Cardiac muscle cell (in vitro differentiated cells and primary cell): Measurements from ENCODE around the gene LIN28B. TPM values are rescaled to one million over a fixed set of nuclear protein-coding genes. Genes with fewer than 3 reads are reported as not detected.
A peak's percentile ranks its signal among the peaks of the same experiment; 100 is the strongest.

Experiments
- DNase-seq, 2 donors: peaks; one replicate each; pipeline versions ENCODE4 v3.0.0 to v3.0.0-alpha.2; 2010 to 2017; ENCODE audit warnings: low read depth in 1 of 2, low spot score in 1 of 2
- H3K27ac ChIP-seq: fragments of 200-600 bp; sonication (generic); 2 replicates; pipeline ENCODE4 v1.5.1; 2016
- H3K27me3 ChIP-seq: fragments of 200-600 bp; sonication (generic); 2 replicates; pipeline ENCODE4 v1.6.0; 2016; ENCODE audit warnings: control low read depth
- H3K36me3 ChIP-seq: fragments of 200-600 bp; sonication (generic); 2 replicates; pipeline ENCODE4 v1.5.1; 2016; ENCODE audit warnings: control low read depth
- H3K4me1 ChIP-seq: fragments of 200-600 bp; sonication (generic); 2 replicates; pipeline ENCODE4 v1.8.1; 2017; ENCODE audit warnings: low read depth, mild to moderate bottlenecking, mixed run types
- H3K4me3 ChIP-seq: fragments of 200-600 bp; sonication (generic); 2 replicates; pipeline ENCODE4 v1.5.1; 2016; ENCODE audit warnings: mild to moderate bottlenecking
- H3K9me3 ChIP-seq: fragments of 200-600 bp; sonication (generic); 2 replicates; pipeline ENCODE4 v1.5.1; 2017; ENCODE audit warnings: low read depth, mild to moderate bottlenecking, control low read depth
- polyA plus RNA-seq: library from polyadenylated mRNA; unstranded; fragments of >200 nt; fragmentation: Nextera tagmentation; extraction: Ambion mirVana; gene quantifications from 2 replicates; pipeline ENCODE4 v1.2.1, GENCODE V29; 2016
- total RNA-seq: library from RNA; depleted of rRNA; stranded (reverse); fragments of >200 nt; gene quantifications from 2 replicates; pipeline ENCODE4 v1.2.3, GENCODE V29; 2016
- TF ChIP-seq, protein P1 (sequence below): IDR thresholded peaks from 2 replicates; pipeline ENCODE4 v1.5.1; 2012; ENCODE audit warnings: low read depth, mild to moderate bottlenecking, low read length

Gene LIN28B
- total and polyA plus RNA-seq, 2 experiments from 2014 or later, result 6.8 to 18.6 TPM

DNA sequence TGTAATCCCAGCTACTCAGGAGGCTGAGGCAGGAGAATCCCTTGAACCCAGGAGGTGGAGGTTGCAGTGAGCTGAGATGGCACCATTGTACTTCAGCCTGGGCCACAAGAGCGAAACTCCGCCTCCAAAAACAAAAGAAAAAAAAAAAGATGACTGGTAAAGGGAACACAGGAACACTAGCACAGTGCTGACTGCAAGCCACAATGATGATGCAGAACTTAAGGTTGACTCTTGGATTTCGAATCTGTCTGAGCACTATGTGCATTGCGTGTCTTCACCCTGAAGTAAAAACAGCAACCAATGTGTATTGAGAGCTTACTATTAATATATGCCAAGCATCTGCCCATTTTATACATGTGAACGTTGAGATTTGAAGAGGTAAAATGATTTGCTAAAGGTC lies 27.6 kb upstream of the LIN28B start:
- no peaks in the 10 kb centered on the region for H3K9me3 ChIP-seq
- no peak overlapping the region for H3K27ac ChIP-seq
- no peaks in the 10 kb centered on the region for H3K27me3 ChIP-seq
- H3K4me1 ChIP-seq, result peaks cover 17% of the 10 kb centered on the region
- TF ChIP-seq, protein P1, sequence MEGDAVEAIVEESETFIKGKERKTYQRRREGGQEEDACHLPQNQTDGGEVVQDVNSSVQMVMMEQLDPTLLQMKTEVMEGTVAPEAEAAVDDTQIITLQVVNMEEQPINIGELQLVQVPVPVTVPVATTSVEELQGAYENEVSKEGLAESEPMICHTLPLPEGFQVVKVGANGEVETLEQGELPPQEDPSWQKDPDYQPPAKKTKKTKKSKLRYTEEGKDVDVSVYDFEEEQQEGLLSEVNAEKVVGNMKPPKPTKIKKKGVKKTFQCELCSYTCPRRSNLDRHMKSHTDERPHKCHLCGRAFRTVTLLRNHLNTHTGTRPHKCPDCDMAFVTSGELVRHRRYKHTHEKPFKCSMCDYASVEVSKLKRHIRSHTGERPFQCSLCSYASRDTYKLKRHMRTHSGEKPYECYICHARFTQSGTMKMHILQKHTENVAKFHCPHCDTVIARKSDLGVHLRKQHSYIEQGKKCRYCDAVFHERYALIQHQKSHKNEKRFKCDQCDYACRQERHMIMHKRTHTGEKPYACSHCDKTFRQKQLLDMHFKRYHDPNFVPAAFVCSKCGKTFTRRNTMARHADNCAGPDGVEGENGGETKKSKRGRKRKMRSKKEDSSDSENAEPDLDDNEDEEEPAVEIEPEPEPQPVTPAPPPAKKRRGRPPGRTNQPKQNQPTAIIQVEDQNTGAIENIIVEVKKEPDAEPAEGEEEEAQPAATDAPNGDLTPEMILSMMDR, result no peak
- no peak overlapping the region for H3K4me3 ChIP-seq
- H3K36me3 ChIP-seq, result no peaks in the 10 kb centered on the region
- no peak for DNase-seq

DNA sequence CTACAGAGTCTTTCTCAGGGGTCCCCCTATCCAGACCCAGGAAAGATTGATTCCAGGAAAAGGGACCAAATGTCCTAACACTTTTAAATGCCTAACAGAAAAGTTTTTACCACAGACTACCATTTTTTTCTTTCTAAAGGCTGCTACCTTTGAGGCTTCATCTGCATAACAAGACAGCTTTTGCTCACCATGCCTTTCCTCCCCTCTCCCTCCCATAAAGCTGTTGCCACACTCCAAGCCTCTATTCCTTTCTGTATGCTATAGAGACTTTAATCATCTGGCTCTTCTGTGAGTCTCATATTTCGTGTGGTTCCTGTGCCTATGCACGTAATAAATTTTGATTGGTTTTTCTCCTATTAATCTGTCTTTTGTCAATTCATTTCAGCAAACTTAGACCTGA lies 26.0 kb upstream of the LIN28B start:
- peak overlapping the region; percentile 21 for H3K27ac ChIP-seq
- no peaks in the 10 kb centered on the region for H3K9me3 ChIP-seq
- TF ChIP-seq, protein P1, result no peak
- no peak overlapping the region for H3K4me3 ChIP-seq
- no peak for DNase-seq
- no peaks in the 10 kb centered on the region for H3K36me3 ChIP-seq
- no peaks in the 10 kb centered on the region for H3K27me3 ChIP-seq
- peaks cover 17% of the 10 kb centered on the region for H3K4me1 ChIP-seq

DNA sequence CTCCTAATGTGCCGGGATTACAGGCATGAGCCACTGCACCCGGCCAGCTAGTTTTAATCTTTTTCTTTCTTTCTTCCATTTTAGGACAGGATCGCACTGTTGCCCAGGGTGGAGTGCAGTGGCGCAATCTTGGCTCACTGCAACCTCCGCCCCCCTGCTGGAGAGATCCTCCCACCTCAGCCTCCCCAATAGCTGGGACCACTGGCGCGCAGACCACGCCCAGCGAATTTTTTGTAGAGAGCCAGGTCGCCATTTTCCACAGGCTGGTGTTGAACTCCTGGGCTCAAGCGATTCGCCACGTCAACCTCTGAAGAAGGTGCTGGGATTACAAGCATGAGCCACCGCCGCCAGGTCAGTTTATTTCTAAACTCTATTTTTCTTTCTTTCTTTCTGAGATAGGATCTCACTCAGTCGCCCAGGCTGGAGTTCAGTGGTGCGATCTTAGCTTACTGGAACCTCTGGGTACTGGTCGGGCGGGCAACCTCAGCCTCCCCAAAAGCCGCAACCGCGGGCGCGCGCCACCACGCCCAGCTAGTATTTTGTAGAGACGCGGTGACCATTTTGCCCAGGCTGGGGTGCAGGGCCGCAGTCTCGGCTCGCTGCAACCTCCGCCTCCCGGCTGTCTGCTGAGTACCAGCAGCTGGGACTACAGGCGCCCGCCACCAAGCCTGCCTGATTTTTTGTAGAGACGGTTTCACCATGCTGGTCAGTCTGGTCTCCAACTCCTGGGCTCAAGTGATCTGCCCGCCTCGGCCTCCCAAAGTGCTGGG lies 20.0 kb upstream of the LIN28B start:
- no peak overlapping the region for H3K4me3 ChIP-seq
- no peaks in the 10 kb centered on the region for H3K9me3 ChIP-seq
- H3K27ac ChIP-seq, result no peak overlapping the region
- no peaks in the 10 kb centered on the region for H3K27me3 ChIP-seq
- TF ChIP-seq, protein P1, result no peak
- no peaks in the 10 kb centered on the region for H3K4me1 ChIP-seq
- no peaks in the 10 kb centered on the region for H3K36me3 ChIP-seq
- no peak for DNase-seq

DNA sequence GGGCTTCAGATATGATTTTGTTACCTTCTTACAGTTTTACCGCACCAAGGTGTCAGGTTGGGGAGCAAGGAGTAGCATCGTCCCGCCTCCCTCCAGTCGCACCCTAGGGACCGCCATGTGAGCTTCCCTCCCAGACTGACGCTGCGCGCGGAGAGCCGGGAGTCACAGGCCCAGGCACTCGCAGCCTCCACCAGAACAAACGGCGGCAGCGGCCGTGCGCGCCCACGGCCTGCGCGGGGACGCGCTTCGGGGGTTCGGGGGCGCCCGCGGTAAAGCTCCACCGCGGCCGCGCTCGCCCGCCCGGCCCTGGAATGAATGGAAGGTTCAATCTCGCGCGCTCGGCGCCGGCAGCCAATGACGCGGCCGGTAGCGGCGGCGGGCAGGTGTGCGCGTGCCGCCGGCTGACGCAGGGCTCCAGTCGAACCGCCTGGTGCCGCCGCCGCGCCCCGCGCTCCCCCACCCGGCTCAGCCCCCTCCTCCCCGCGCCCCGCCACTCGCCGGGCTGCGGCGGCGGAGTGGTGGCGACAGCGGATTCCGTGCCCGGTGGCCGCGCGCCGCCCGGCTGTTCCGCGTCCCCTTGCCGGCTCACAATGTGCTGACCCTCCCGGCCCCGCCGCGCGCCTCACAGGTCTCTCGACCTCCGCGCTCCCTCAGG lies 16.5 kb upstream of the LIN28B start:
- Histone ChIP-seq H3K27ac (peak overlapping the region; percentile 72), H3K4me3 (peak overlapping the region; percentile 70), H3K9me3 (no peaks in the 10 kb centered on the region), H3K4me1 (no peaks in the 10 kb centered on the region), H3K36me3 (no peaks in the 10 kb centered on the region), H3K27me3 (no peaks in the 10 kb centered on the region)
- TF ChIP-seq, protein P1, result no peak
- peak in 1 of 2 donors; percentile 82 for DNase-seq

DNA sequence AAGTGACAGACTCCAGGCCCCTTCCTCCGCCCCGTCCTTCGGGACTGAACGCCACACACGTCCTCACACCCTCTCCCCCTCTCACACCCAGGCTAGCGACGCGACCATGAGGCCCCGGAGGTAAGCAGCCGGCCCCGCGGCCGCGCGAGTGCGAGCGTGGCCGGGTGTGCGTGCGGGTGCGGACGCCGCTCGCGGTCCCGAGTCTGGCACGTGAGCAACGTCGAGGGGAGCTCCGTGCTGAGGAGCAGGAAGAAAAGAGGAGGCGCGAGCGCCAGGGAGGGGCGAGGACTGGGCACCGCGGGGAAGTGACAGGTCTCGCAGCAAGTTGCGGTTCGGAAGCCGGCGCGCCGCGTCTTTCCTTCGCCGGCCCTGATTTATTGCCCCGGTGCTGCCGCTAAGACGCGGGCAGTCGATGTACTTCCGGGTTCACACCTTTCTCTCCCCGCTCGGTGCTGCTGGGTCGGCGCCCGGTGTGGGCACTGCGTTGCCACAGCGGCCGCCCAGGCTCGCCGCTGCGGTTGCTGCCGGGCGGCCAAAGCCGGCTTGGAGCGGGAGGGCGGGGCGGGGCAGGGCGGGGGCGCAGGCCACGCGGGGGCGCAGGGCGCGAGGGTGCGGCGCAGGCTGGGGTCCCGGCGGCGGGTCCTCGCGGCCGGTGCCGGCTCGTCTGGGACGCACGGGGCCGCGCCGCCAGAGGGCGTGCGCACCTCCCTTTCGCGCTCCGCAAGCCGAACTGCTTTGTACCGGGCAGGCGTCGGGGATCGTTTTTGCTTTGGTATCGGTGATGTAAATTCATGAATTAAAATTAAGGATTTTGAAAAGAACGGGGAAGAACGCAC lies 15.8 kb upstream of the LIN28B start:
- peak; percentile 53 to 88 for DNase-seq
- TF ChIP-seq, protein P1, result peak; percentile 58
- Histone ChIP-seq H3K9me3 (no peaks in the 10 kb centered on the region), H3K36me3 (no peaks in the 10 kb centered on the region), H3K27ac (peak overlapping the region; percentile 72), H3K4me3 (peak overlapping the region; percentile 70), H3K27me3 (no peaks in the 10 kb centered on the region), H3K4me1 (no peaks in the 10 kb centered on the region)
